GM06990 (cell line): Measurements from ENCODE around the gene ZBTB38.
A peak's percentile ranks its signal among the peaks of the same experiment; 100 is the strongest.

ENCODE experiments used
- DNase-seq: peaks from one replicate; pipeline ENCODE4 v3.0.0-alpha.2; 2011; ENCODE audit not compliant: insufficient read length; ENCODE audit errors: extremely low read depth
- H3K27me3 ChIP-seq: replicated peaks from 2 replicates; pipeline ENCODE4 v1.6.0; 2011; ENCODE audit warnings: low read length; ENCODE audit not compliant: control insufficient read depth, insufficient read depth
- H3K36me3 ChIP-seq: 2 replicates; pipeline ENCODE4 v1.5.1; 2011; ENCODE audit warnings: low read length; ENCODE audit not compliant: control insufficient read depth, insufficient read depth
- H3K4me3 ChIP-seq: replicated peaks from 2 replicates; pipeline ENCODE4 v1.5.1; 2011; ENCODE audit warnings: low read depth, mild to moderate bottlenecking, control low read depth, low read length
- TF ChIP-seq, protein P1 (sequence below): IDR thresholded peaks from 2 replicates; pipeline ENCODE4 v1.5.1; 2011; ENCODE audit warnings: low read length, control low read depth, mild to moderate bottlenecking, inconsistent platforms; ENCODE audit not compliant: insufficient read depth, poor library complexity, severe bottlenecking

The ZBTB38 gene

DNA sequence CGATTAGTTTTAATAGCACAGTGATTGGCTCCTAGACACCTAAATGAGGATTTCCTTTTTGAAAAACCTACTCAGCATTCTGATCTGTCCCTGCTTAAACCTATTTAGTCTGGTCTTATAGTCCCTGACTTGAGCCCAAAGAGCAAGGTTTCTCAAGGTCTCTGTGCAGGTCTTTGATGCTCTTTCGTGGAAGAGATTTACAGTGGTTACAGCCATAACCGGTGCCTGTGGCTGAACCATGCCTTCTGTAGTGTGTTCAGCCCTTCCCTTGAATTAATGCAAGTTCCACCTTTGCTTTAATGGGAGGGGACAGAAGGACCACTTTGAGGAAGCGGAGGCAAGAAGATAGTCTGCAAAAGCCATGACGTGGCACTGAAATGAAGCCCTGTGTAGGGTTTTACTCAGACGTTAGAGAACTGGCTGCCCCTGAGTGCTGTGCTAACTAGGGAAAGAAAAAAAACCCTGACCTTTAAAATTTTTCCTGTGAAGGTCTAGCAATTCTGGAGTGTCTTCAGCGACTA is 43.0 kb downstream of the ZBTB38 start:
- TF ChIP-seq, protein P1, sequence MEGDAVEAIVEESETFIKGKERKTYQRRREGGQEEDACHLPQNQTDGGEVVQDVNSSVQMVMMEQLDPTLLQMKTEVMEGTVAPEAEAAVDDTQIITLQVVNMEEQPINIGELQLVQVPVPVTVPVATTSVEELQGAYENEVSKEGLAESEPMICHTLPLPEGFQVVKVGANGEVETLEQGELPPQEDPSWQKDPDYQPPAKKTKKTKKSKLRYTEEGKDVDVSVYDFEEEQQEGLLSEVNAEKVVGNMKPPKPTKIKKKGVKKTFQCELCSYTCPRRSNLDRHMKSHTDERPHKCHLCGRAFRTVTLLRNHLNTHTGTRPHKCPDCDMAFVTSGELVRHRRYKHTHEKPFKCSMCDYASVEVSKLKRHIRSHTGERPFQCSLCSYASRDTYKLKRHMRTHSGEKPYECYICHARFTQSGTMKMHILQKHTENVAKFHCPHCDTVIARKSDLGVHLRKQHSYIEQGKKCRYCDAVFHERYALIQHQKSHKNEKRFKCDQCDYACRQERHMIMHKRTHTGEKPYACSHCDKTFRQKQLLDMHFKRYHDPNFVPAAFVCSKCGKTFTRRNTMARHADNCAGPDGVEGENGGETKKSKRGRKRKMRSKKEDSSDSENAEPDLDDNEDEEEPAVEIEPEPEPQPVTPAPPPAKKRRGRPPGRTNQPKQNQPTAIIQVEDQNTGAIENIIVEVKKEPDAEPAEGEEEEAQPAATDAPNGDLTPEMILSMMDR, result no peak
- peaks cover 34% of the 10 kb centered on the region for H3K36me3 ChIP-seq
- no peaks in the 10 kb centered on the region for H3K27me3 ChIP-seq
- no peak overlapping the region for H3K4me3 ChIP-seq
- no peak for DNase-seq

DNA sequence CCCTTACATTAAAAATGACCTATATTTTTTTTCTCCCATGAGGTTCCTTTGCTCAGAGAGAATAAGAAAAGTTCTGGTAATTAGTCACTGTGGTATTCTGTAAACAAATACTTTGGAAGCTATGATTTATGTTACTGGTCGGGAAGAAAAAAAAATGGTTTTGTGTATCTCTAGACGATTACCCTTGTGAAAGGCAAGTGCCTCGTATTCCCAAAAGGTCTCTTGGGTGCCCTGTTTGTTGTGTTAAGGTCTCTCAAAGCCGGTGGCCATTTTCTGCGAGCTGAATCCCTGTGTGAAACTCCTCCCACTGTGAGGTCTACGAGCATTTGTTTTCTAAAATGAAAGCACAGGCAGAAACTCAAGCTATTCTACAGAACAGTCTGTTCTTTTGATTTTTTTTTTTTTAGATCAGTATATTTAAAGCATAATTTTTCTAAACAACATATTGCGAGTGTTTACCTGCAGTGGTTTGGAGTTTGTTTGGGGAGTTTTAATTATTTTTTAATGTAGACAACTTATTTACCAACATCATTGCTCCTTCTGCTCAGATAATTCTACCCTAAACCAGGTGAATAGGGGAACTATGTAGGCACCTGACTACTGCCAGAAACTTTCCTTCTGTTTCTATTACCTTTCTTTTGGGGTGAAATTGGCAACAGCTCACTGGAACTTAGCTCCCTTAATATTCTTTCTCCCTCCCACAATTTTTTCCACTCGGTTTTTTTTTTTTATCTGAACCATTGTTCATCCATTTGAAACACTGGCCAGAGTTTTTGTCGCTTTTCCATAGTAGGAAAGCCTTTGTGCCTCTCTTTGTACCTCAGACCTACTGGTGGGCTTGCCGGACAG is 44.0 kb downstream of the ZBTB38 start:
- DNase-seq, result no peak
- peak overlapping the region; percentile 25 for H3K4me3 ChIP-seq
- no peaks in the 10 kb centered on the region for H3K27me3 ChIP-seq
- TF ChIP-seq, protein P1, result no peak
- peaks cover 40% of the 10 kb centered on the region for H3K36me3 ChIP-seq

GRCh38 chr3:141412936-141413354 is 44.6 kb downstream of the ZBTB38 start:
- H3K4me3 ChIP-seq, result no peak overlapping the region
- TF ChIP-seq, protein P1, result no peak
- no peaks in the 10 kb centered on the region for H3K27me3 ChIP-seq
- DNase-seq, result no peak
- H3K36me3 ChIP-seq, result peaks cover 39% of the 10 kb centered on the region

DNA sequence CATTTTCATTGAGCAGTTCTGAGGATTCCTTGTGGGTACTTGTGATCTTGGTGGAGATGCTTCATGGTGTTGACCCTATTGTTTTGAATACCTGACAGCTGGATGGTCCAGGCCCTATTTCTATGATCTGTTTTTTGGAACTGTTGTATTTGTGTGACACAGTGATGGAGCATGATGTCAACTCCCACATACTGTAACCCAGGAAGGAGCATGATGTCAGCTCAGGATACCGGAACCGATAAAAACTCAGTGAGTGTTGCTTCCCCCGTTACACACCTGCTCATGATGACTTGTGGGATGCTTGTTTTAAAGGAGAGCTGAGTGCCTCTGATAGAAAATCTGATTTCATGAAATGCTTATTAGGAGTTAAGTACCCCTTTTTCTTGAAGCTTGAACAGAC is 45.1 kb downstream of the ZBTB38 start:
- no peak overlapping the region for H3K4me3 ChIP-seq
- H3K27me3 ChIP-seq, result no peaks in the 10 kb centered on the region
- DNase-seq, result no peak
- TF ChIP-seq, protein P1, result no peak
- peaks cover 42% of the 10 kb centered on the region for H3K36me3 ChIP-seq

- Histone ChIP-seq H3K36me3 (peaks cover 46% of the 10 kb centered on the region), H3K4me3 (no peak overlapping the region), H3K27me3 (no peaks in the 10 kb centered on the region)
- DNase-seq, result no peak
- TF ChIP-seq, protein P1, result no peak
Observed at GRCh38 chr3:141413801-141414689, 45.7 kb downstream of the ZBTB38 start.
